Sigmoid colon (tissue), 7 donors: ENCODE measurements around the gene PRDM13. TPM values are rescaled to one million over a fixed set of nuclear protein-coding genes. Genes with fewer than 3 reads are reported as not detected.

Experiments used
- DNase-seq: peaks from one replicate; pipeline ENCODE4 v3.0.0-alpha.2; 2019
- H3K27ac ChIP-seq, 4 donors: fragments of 200-600 bp; sonication (generic); one replicate each; pipeline ENCODE4 v1.5.1; 2016 to 2019; ENCODE audit warnings: mild to moderate bottlenecking in 1 of 4
- H3K27me3 ChIP-seq, 3 donors: fragments of 200-600 bp; sonication (generic); one replicate each; pipeline ENCODE4 v1.5.1; 2019; ENCODE audit warnings: mild to moderate bottlenecking in 1 of 3
- H3K36me3 ChIP-seq, 4 donors: fragments of 200-600 bp; sonication (generic); one replicate each; pipeline ENCODE4 v1.5.1; 2016 to 2019
- H3K4me1 ChIP-seq, 4 donors: fragments of 200-600 bp; sonication (generic); one replicate each; pipeline ENCODE4 v1.5.1; 2017 to 2019
- H3K4me3 ChIP-seq, 4 donors: fragments of 200-600 bp; sonication (generic); one replicate each; pipeline ENCODE4 v1.5.1; 2017 to 2019; ENCODE audit warnings: mild to moderate bottlenecking in 2 of 4, moderate library complexity in 1 of 4
- H3K9me3 ChIP-seq, 4 donors: fragments of 200-600 bp in 3 of 4; sonication (generic) in 3 of 4; one replicate each; pipeline versions ENCODE4 v1.5.1 to v1.6.1; 2013 to 2019
- CTCF ChIP-seq, 4 experiments: fragments of 450-650 bp in 3 of 4; fragments of 200-600 bp in 1 of 4; IDR thresholded peaks; one replicate each; pipeline ENCODE4 v1.5.1; 2016 to 2019; ENCODE audit warnings: antibody characterized with exemption in 4 of 4, mild to moderate bottlenecking in 3 of 4, moderate library complexity in 2 of 4
- EP300 ChIP-seq, 4 donors: sonication (generic); formaldehyde crosslinking; IDR thresholded peaks; one replicate each; pipeline ENCODE4 v1.6.1; 2017; ENCODE audit warnings: antibody characterized with exemption in 4 of 4
- POLR2A ChIP-seq, 2 donors: fragments of 450-650 bp; IDR thresholded peaks; one replicate each; pipeline ENCODE4 v1.6.1; 2016; ENCODE audit warnings: antibody characterized with exemption in 2 of 2, mild to moderate bottlenecking in 2 of 2, moderate library complexity in 2 of 2
- POLR2AphosphoS5 ChIP-seq, 4 donors: sonication (generic); formaldehyde crosslinking; IDR thresholded peaks; one replicate each; pipeline ENCODE4 v1.6.1; 2017; ENCODE audit warnings: antibody characterized with exemption in 4 of 4
- WGBS, 2 donors: extraction: QIAGEN DNeasy Blood & Tissue Kit; methylation state at CpG; one replicate each; pipeline ENCODE4 v1.1.7; 2013; 5-methylcytosine and 5-hydroxymethylcytosine counted together
- intact Hi-C: fragments of 100-400 bp; cut with DNase I; formaldehyde crosslinking; loops from one replicate; pipeline ENCODE4 v1.15.1; 2023
- polyA plus RNA-seq, 3 donors: library from polyadenylated mRNA; stranded (reverse); fragments of 200-250 nt; gene quantifications; one replicate each; pipeline ENCODE4 v1.2.3, GENCODE V29; 2013
- total RNA-seq, 4 donors: library from RNA; depleted of rRNA; stranded (reverse); fragments of >200 nt; gene quantifications; one replicate each; pipeline ENCODE4 v1.1.0, GENCODE V29; 2016
- donor health status: healthy with polysubstance abuse.
- donor health status: Bipolar disorder and iron deficiency.
- donor health status: healthy.

PRDM13 gene
- total and polyA plus RNA-seq, 7 donors = not detected

GRCh38 chr6:99603421-99604165 is 3.0 kb upstream of the PRDM13 start:
- H3K4me1 ChIP-seq = peaks cover 0 to 52% (median 30%) of the 10 kb centered on the region in 4 donors

GRCh38 chr6:99604166-99605073 is 2.2 kb upstream of the PRDM13 start:
- 8 to 11% methylated on average over 31 of the region's 31 CpGs for WGBS, 2 donors
- Histone ChIP-seq H3K4me1 (peaks cover 0 to 52% (median 30%) of the 10 kb centered on the region in 4 donors), H3K36me3 (no peaks in the 10 kb centered on the region), H3K27me3 (peaks cover 68 to 100% (median 97%) of the 10 kb centered on the region in 3 donors), H3K27ac (no peak overlapping the region), H3K9me3 (no peaks in the 10 kb centered on the region), H3K4me3 (peak overlapping the region in 3 of 4 donors; percentile 20 to 33 (median 31))
- no peak for DNase-seq
- intact Hi-C loops = no loop called here
- TF ChIP-seq POLR2AphosphoS5 (IDR thresholded peaks at IDR 0.05) (no peak), EP300 (IDR thresholded peaks at IDR 0.05) (no peak), CTCF (IDR thresholded peaks at IDR 0.05) (no peak), POLR2A (IDR thresholded peaks at IDR 0.05) (no peak)

More at GRCh38 chr6:99603421-99604165, 3.0 kb upstream of the PRDM13 start:
- no peak for TF ChIP-seq POLR2A (IDR thresholded peaks at IDR 0.05)
- TF ChIP-seq EP300 (IDR thresholded peaks at IDR 0.05) = no peak
- TF ChIP-seq CTCF (IDR thresholded peaks at IDR 0.05) = no peak
- no peak for TF ChIP-seq POLR2AphosphoS5 (IDR thresholded peaks at IDR 0.05)
- Histone ChIP-seq H3K27ac (no peak overlapping the region), H3K9me3 (no peaks in the 10 kb centered on the region), H3K36me3 (no peaks in the 10 kb centered on the region), H3K4me3 (peak overlapping the region in 3 of 4 donors; percentile 20 to 33 (median 31)), H3K27me3 (peaks cover 60 to 100% (median 92%) of the 10 kb centered on the region in 3 donors)
- DNase-seq = no peak
- intact Hi-C loops = no loop called here
- WGBS, 2 donors = 2% methylated on average over 55 of the region's 55 CpGs

- WGBS, 2 donors = 10 to 18% methylated on average over 20 of the region's 20 CpGs
- Histone ChIP-seq H3K36me3 (no peaks in the 10 kb centered on the region), H3K27me3 (peaks cover 76 to 100% (median 97%) of the 10 kb centered on the region in 3 donors), H3K9me3 (no peaks in the 10 kb centered on the region), H3K4me1 (peaks cover 0 to 52% (median 30%) of the 10 kb centered on the region in 4 donors), H3K4me3 (no peak overlapping the region), H3K27ac (no peak overlapping the region)
- DNase-seq = no peak
- no peak for TF ChIP-seq POLR2A (IDR thresholded peaks at IDR 0.05)
- no peak for TF ChIP-seq EP300 (IDR thresholded peaks at IDR 0.05)
- no peak for TF ChIP-seq CTCF (IDR thresholded peaks at IDR 0.05)
- no peak for TF ChIP-seq POLR2AphosphoS5 (IDR thresholded peaks at IDR 0.05)
- intact Hi-C loops = no loop called here
Measured at GRCh38 chr6:99605074-99605734, 1.4 kb upstream of the PRDM13 start.

GRCh38 chr6:99605911-99606655 is 550 bp upstream of the PRDM13 start:
- TF ChIP-seq CTCF (IDR thresholded peaks at IDR 0.05) = no peak
- no peak for TF ChIP-seq POLR2A (IDR thresholded peaks at IDR 0.05)
- TF ChIP-seq POLR2AphosphoS5 (IDR thresholded peaks at IDR 0.05) = no peak
- TF ChIP-seq EP300 (IDR thresholded peaks at IDR 0.05) = no peak
- H3K27me3 ChIP-seq = peaks cover 76 to 100% (median 98%) of the 10 kb centered on the region in 3 donors

More at GRCh38 chr6:99605911-99606655, 550 bp upstream of the PRDM13 start:
- Histone ChIP-seq H3K4me3 (no peak overlapping the region), H3K9me3 (no peaks in the 10 kb centered on the region), H3K27ac (no peak overlapping the region), H3K4me1 (peaks cover 0 to 52% (median 30%) of the 10 kb centered on the region in 4 donors), H3K36me3 (no peaks in the 10 kb centered on the region)
- 13 to 22% methylated on average over 16 of the region's 16 CpGs for WGBS, 2 donors
- intact Hi-C loops = no loop called here
- DNase-seq = no peak
